GM15510 (cell line): ENCODE results near the gene CACNA1C.

Source experiments
- POLR2A ChIP-seq: IDR thresholded peaks from 3 replicates; pipeline ENCODE4 v1.6.1; 2011; ENCODE audit warnings: borderline replicate concordance; ENCODE audit not compliant: insufficient read length; ENCODE audit errors: extremely low read depth

Gene CACNA1C

DNA sequence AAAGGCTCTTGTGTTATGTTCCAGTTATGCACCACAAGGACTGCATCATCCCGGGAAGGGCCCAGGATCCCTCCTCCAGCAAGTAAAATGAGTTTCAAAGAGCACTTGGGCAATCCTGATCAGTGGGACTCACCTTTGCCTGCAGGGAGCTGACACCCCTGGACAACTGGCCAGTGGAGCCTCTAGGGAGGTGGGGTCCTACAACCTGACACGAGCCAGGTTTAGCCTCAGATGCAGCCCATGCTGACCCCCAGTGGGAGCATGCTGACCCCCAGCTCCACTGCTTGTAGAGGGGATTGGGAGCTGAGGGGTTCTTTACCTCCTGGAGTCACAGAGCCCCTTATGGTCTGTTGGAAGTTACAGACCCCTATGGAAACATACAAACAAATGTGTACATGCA lies 365.8 kb downstream of the CACNA1C start:
- TF ChIP-seq POLR2A: no peak

GRCh38 chr12:2422591-2422990 lies 369.8 kb downstream of the CACNA1C start:
- no peak for TF ChIP-seq POLR2A

- no peak for TF ChIP-seq POLR2A
Observed at GRCh38 chr12:2429032-2429431, 376.2 kb downstream of the CACNA1C start.

GRCh38 chr12:2431810-2432209 lies 379.0 kb downstream of the CACNA1C start:
- TF ChIP-seq POLR2A: no peak

DNA sequence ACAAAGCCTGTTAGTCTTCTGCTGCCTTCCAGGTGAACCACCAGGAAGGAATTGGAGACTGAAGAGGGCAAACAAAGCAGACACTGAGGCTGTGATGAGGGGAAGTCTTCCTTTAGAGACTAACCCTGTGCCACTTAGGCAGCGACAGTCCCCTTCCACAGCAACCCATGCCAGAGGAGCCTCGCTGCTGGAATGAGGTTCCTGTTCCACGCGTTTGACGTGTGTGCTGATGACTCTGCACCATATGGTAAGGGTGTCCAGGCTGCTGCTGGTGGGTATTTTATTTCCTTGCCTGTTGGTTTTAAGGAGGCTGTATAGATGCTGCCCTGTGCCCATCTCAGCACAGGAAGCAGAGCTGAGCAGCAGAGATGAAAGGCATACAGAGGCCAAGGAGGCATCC lies 380.1 kb downstream of the CACNA1C start:
- no peak for TF ChIP-seq POLR2A

DNA sequence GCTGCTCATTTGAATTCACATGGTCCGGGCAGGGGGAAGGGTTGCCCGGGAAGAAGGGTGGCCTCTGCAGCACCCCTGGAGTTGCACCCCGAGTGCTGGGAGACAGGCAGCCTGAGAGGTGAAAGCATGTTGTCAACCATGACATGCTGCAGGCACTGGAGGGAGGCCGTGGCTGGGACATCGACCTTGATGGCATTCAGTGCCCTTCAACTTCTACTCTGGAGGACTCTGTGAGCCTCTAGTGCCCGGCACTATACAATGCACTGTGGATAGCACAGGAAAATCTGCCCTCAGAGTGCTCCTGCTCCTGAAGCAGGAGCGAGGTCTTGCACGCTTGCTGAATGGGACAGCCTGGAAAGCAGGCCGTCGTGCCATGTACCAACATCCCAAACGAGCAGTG lies 382.7 kb downstream of the CACNA1C start:
- no peak for TF ChIP-seq POLR2A

DNA sequence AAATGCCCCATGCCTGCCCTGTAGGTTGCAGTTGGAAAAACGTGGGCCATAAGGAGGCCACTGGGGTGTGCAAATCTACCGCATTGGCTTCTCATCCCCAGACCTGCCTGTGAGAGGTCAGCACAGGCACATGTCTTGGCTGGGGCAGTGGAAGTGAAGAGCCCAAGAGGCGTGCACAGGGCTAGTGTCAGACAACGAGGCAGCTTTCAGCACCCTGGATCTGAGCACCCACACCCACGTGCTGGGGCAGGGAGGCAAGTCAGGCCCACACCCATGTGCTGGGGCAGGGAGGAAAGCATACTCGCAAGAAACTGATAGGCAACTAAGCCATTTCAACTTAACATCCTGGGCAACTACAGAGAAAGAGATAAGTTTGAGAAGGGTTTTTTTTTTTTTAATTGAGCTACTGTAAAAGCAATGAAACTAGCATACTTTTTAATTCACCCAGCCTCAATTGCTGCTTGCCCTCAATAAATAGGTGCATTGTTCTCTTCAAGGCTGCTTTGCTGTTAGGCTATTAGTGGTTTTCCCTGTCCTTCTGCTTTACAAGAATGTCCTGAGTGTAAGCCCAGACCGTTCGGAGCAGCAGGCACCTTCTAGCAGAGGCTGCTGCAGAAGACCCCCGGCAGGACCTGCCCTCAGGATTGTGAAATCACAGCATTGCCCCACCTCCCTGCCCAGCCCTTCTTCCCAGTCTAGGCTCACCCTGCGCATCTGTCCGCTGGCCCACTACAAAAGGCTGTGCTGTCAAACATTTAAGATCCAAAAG lies 386.7 kb downstream of the CACNA1C start:
- no peak for TF ChIP-seq POLR2A

GRCh38 chr12:2443776-2444175 lies 391.0 kb downstream of the CACNA1C start:
- no peak for TF ChIP-seq POLR2A

DNA sequence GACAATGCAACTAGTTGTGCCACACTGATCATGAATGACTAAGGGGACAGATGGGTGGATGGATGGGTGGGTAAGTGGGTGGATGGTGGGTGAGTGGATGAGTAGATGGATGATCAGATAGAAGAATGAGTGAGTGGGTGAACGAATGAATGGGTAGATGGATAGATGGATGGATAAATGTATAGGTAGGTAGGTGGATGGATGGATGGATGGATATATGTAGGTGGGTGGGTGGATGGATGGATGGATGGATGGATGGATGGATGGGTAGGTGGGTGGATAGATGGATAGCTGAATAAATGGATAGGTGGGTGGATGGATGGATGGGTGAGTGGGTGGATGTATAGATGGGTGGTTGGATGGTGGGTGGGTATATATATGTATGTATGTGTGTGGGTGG lies 393.2 kb downstream of the CACNA1C start:
- TF ChIP-seq POLR2A: no peak

DNA sequence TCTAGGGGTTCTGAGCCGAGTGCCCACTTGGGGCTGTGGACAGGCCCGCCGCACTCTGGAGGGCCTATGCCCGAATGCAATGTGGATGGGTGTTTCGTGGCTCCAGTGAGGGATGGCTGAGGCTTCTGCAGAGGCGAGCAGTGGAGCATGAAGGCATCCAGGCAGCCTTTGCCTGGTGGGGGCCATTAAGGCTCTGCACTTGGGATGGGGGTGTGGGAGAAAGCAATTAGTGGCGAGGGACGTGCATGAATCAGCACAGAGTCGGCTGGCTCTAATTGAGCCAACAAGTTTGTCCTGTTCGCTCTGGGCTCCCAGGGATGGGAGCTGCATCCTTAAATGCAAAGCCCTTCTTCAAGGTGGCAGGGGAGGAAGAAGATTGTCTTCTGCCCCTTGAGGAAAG lies 395.1 kb downstream of the CACNA1C start:
- TF ChIP-seq POLR2A: no peak

DNA sequence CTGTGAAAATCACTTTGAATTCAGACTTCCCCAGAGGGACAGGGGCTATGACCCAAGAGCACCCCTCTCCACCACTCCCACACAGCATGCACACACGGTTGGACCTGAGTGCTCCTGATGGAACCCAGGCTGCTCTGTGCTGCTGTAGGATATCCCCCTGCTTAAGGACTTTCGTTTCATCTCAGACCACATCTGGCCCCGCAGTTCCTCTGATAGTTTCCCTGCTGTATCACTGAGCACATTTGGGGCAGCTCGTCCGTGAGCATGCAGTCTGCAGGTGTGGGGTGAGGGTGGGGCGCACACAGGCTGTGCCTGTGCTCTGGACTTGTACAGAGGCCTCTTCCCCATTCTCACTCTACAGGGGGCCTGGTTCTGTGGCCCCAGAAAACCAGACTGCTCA lies 396.8 kb downstream of the CACNA1C start:
- no peak for TF ChIP-seq POLR2A

DNA sequence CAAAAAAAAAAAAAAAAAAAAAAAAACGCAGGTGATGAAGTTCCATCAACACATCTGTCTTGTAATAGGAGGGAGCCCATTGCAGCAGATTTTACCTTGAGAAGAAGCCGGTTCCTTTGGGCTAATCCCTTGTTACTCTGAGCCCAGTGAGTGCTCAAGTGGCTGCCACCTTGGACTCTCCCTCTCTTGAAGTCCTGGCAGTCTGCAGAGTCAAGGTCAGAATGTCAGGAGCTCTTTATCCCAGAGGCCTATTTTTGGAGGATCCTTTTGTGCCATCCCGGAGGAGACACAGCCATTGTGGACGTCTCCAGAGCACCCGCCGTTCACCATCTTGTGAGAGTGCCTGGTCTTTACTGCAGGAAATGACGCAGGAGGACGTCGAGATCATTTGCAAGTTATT lies 397.8 kb downstream of the CACNA1C start:
- no peak for TF ChIP-seq POLR2A

GRCh38 chr12:2451025-2451424 lies 398.2 kb downstream of the CACNA1C start:
- no peak for TF ChIP-seq POLR2A

DNA sequence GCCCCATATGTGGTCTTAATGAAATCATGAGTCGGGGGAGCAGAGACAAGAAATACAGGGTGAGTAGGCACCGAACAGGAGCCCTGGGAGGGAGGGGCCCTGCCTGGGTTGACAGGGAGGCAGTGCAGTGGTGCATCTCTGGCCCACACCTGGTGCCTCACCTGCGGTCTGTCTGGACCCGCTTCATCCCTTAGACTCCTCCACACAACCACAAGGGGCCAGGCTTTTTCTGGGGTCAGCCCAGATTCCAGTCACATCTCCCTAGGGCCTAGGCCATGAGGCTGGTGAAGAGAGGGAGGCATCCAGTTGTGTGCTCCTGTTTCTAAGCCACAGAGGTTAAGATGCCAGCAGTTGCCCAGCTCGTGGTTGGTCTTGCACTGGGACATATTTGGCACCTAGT lies 398.7 kb downstream of the CACNA1C start:
- TF ChIP-seq POLR2A: no peak

- TF ChIP-seq POLR2A: no peak
Observed at GRCh38 chr12:2453076-2453760, 400.4 kb downstream of the CACNA1C start.

DNA sequence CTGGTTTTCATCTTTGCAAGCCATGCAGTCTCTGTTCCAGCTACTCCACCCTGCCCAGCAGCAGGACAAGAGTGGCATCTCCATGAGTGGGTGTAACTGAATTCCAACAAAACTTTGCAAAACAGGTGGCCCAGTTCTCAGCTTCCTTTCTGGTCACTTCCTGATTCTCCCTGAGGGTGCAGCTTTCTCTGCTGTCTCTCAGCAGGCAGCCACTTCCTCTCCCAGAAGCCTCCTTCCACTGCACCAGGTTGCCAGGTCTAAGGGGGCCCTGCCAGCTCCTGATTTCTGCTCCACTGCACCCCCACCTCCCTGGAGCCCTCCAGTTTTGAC lies 400.9 kb downstream of the CACNA1C start:
- no peak for TF ChIP-seq POLR2A
